Daoy (cell line): Measurements from ENCODE around the gene MMP7. TPM values are rescaled to one million over a fixed set of nuclear protein-coding genes. Genes with fewer than 3 reads are reported as not detected.

Source experiments
- total RNA-seq: library from RNA; depleted of rRNA; stranded (reverse); fragments of >200 nt; shearing (Covaris generic); gene quantifications from 2 replicates; pipeline ENCODE4 v1.2.3, GENCODE V29; 2014; rRNA removed

Gene MMP7
- total RNA-seq, 1 experiment from 2014 or later = 4.7 TPM

Other genes starting within 250 kb of the MMP7 start
- gene BIRC3, start 213.3 kb downstream of the MMP7 start, total RNA-seq = 21.3 and 24.7 TPM in 2 replicates
- 73.1 and 105 TPM in 2 replicates for gene BIRC2, start 183.5 kb downstream of the MMP7 start, total RNA-seq
- 121 and 127 TPM in 2 replicates for gene TMEM123, start 78.0 kb downstream of the MMP7 start, total RNA-seq
- not detected in 2 replicates for gene MMP20, start 94.6 kb upstream of the MMP7 start, total RNA-seq
- gene MMP27, start 175.0 kb upstream of the MMP7 start, total RNA-seq = not detected in 2 replicates
- not detected in 2 replicates for gene MMP8, start 194.2 kb upstream of the MMP7 start, total RNA-seq
- not detected in 2 replicates for gene MMP10, start 249.9 kb upstream of the MMP7 start, total RNA-seq